ENCODE data around the gene UGCG.
"Not testable (repeated sequence)": the region's sequence is repeated elsewhere in the genome, so short reads cannot be mapped to it uniquely, and the experiment has no call there.

UGCG gene

GRCh38 chr9:111895996-111896941, at the start of gene UGCG:
Gene UGCG, plus strand, starts transcription at chr9:111896814. Its CDS starts 402 bp downstream, at chr9:111897216.
- DNase-seq: peak; percentile 90

GRCh38 chr9:111851553-111851952, 45.1 kb upstream of the UGCG start:
- no peak for DNase-seq

DNA sequence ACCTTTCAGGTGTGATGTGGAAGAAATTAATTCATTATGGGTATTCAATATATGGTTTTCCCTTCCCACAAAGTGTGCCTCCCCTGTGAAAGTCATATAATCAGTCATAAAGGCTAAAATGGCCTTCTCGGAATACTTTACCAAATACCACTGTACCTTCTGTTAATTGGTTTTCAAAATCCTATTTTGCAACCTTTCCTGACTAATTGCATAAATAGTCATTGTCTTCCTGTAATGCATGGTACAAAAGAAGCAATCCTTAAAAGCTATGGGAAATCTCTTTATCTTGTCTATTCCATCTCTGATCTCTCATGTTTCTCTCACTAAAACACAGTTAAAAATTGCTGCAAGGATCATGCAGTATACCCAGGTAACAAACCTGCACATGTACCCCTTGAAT, 44.3 kb upstream of the UGCG start:
- DNase-seq: no peak

DNA sequence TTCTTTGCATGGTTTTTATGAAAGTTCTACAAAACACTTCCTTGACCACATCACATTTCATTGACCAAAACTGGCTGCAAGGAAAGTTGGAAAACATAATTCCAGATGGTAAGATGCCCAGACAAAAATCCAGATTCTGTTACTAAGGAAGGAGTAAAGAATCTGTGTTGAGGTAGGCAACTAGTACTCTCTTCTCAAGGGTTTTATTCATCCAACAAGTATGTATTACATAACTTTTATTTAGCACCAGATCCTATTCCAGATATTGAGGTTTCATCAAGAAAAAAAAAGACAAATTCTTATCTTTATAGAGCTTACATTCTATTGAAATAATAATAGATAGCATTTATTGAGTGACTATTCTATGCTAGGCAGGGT, 43.2 kb upstream of the UGCG start:
- no peak for DNase-seq

DNA sequence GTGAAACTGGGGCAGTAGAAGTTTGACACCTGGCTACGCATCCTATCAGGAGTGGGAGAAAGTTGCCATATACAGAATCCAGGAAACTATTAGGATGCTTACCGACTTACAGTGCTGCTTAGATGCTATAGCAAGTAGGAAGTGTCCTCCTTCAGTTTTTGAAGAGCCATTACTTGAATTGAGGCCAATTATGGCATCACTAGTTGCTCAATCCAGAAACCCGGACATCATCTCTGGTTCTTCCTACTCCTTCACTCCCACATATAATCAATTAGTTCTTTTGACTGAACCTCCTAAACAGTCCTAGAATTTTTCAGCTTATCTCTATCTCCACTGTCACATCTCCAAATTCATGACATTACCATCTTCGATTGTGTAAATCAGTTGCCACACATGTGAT, 41.8 kb upstream of the UGCG start:
- no peak for DNase-seq

DNA sequence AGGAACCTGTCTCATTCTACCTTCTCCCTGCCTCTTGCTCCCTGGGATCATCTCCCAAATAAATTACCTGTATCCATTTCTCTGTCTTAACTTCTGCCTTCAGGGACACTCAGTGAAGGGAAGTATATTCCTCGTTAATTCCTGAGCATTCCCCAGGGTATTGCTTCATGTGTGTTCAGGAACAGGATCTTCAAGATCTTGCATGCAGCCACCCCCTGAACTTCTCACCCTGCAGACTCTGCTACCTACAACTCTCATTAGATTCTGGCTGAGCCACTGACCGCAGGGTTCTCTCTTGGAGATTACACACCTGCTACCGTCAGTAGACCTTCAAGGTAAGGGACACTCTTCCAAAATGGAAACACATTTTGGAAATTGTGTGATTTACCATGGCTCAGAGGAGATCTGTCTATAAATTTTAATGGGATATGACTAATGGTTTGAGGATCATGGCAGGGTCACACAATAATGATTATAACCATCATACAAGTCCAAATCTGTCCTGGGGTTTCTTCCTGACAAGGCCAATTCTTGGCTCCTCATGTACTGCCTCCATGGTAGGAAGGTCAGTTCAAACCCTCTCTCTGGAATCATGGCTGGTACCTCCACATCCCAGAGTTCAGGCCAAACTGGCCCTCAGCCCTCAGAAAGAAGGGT, 38.9 kb upstream of the UGCG start:
- no peak for DNase-seq

DNA sequence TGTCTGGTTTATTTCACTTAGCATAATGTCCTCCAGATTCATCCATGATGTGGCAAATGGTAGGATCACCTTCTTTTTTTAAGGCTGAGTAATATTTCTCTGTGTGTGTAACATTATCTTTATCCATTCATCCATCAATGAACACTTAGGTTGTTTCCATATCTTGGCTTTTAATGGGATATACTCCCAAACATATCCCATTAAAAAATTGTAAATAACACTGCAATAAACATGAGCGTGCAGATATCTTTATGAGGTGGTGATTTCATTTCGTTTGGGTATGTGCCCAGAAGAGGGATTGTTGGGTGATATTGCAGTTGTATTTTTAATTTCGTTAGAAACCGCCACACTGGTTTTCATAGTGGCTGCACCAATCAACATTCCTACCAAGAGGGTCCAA, 36.2 kb upstream of the UGCG start:
- DNase-seq: no peak

- DNase-seq: no peak
Observed at GRCh38 chr9:111863636-111864035, 33.0 kb upstream of the UGCG start.

- DNase-seq: no peak
Observed at GRCh38 chr9:111866976-111867375, 29.6 kb upstream of the UGCG start.

GRCh38 chr9:111868475-111868874, 28.1 kb upstream of the UGCG start:
- no peak for DNase-seq

DNA sequence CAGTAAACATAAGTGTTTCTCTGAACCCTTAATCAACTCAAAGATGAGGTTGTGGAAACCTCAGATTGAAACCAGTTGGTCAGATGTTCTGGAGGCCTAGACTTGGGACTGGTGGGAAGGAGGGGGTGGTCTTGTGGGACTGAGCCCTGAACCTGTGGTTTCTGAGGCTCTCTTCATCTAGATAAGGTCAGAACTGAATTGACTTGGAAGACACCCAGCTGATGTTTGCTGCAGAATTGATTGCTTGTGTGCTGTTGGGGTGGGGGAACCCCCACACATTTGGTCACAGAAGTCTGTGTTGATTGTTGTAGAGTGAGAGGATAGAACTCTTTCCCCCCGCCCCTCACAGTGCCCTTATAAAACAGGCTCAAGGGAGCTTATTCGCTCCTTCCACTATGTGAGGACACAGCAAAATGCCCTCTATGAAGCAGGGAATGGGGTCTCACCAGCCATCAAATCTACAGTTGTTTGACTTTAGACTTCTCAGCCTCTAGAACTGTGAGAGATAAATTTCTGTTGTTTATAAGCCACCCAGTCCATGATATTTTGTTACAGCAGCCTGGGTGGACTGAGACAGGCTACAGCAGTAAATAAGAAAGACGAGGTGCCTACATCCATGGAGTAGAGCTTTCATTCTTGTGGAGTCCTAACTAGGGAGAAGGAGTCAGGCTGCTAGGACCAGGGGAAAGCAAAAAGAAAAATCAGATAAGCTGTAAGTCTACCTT, 25.7 kb upstream of the UGCG start:
- no peak for DNase-seq

DNA sequence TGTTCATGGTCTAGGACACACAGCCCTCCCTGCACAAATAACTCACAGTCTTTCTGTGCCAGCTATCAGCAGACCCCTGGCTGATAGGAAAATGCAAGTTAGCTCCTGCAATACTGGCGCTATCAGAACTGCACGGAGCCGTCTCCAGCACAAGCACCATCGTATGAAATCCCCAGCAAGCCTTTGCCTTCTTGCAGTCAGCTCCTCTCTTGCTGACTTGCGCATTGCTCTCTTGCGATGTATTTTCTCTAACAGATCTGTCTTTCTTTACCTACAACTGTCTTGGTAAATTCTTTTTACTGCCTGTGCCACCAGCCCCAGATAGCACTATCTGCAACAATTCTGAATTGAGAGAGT, 25.1 kb upstream of the UGCG start:
- no peak for DNase-seq

GRCh38 chr9:111872886-111873285, 23.7 kb upstream of the UGCG start:
- no peak for DNase-seq

DNA sequence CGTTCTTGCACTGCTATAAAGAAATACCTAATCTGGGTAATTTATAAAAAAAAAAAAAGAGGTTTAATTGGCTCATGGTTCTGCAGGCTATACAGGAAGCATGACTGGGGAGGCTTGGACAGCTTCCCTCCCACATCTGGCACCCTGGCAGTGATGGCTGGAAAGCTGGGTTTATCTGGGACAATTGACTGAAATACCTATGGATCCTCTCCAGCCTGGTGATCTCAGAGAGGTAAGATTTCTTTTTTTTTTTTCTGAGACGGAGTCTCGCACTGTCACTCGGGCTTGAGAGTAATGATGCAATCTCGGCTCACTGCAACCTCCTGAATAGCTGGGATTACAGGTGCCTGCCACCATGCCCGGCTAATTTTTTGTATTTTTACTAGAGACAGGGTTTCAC, 22.7 kb upstream of the UGCG start:
- no peak for DNase-seq

DNA sequence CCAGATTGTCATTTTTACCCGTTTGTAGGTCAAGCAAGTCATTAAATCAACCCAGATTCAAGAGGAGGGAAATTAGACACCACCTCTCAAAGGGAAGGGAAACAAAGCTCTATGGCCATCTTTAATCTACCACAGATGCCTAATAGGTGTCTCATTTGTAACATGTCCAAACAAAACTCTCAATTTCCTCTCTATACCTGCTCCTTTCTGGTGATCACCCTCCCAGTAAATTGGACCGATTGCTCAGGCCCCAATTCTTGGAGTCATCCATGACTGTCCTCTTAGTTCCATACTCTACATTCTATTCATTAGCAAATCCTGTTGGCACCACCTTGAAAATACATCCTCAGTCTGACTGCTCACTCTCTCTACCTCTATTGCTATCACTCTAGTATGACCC, 22.1 kb upstream of the UGCG start:
- no peak for DNase-seq

- not testable (repeated sequence) for DNase-seq
Observed at GRCh38 chr9:111875291-111875690, 21.3 kb upstream of the UGCG start.

- DNase-seq: not testable (repeated sequence)
Observed at GRCh38 chr9:111875691-111876090, 20.9 kb upstream of the UGCG start.

GRCh38 chr9:111876179-111876578, 20.4 kb upstream of the UGCG start:
- no peak for DNase-seq

- no peak for DNase-seq
Observed at GRCh38 chr9:111877420-111877819, 19.2 kb upstream of the UGCG start.

DNA sequence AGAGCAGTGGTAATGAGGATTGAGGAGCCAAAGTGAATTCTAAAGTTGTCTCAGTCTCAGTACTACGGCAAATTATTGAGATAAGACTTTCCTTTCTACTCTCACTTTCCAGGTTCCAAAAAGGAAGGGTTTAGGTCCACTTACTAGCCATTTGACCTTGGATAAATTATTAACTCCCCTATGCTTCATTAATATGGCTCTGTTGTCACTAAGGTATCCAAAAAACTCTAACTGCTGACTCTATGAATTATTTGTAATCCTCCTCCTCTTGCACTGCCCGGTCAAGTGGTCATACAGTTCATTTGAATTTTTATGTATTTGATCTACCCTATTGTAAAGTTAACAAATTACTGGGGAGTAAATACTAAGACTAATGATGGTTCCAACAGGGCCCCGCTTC, 17.7 kb upstream of the UGCG start:
- no peak for DNase-seq

- no peak for DNase-seq
Observed at GRCh38 chr9:111886983-111887718, 9.5 kb upstream of the UGCG start.

GRCh38 chr9:111890334-111890733, 6.3 kb upstream of the UGCG start:
- no peak for DNase-seq

DNA sequence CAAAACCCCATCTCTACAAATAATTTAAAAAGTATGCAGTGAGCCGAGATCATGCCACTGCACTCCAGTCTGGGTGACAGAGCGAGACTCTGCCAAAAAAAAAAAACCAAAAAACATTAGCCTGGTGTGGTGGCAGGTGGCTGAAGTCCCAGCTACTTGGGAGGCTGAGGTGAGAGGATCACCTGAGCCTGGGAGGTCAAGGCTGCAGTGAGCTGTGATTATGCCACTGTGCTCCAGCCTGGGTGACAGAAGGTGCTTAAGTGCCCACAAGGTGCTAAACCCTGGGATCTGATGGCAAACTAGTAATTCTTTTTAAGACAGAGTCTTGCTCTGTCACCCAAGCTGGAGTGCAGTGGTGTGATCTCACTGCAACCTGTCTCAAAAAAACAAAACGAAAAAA, 5.7 kb upstream of the UGCG start:
- not testable (repeated sequence) for DNase-seq
